HepG2 (cell line): ENCODE measurements around the gene MPIG6B. TPM values are rescaled to one million over a fixed set of nuclear protein-coding genes. Genes with fewer than 3 reads are reported as not detected.
A peak's percentile ranks its signal among the peaks of the same experiment; 100 is the strongest.

ENCODE experiments used
- AGO1 ChIP-seq: fragments of 200-400 bp; formaldehyde crosslinking; IDR thresholded peaks from 2 replicates; pipeline ENCODE4 v1.6.1; 2017; ENCODE audit warnings: mild to moderate bottlenecking, low read depth, low read length, moderate library complexity; ENCODE audit not compliant: poor library complexity, severe bottlenecking
- ARNT2 ChIP-seq: sonication (generic); formaldehyde crosslinking; IDR thresholded peaks from 2 replicates; pipeline ENCODE4 v1.8.0; 2022; ENCODE audit warnings: mild to moderate bottlenecking, low read depth, missing genetic modification reagents, moderate library complexity
- CBX1 ChIP-seq: IDR thresholded peaks from one replicate; pipeline ENCODE4 v1.6.1; 2016; ENCODE audit warnings: antibody characterized with exemption, low read depth
- EP300 ChIP-seq, 3 experiments: sonication (generic) in 1 of 3; formaldehyde crosslinking in 1 of 3; IDR thresholded peaks; 2 replicates each; pipeline versions ENCODE4 v1.5.1 to v1.6.1; 2011 to 2020; ENCODE audit warnings: low read depth in 2 of 3, low read length in 2 of 3, borderline replicate concordance in 1 of 3, improper control_type of control experiment in 1 of 3, mild to moderate bottlenecking in 1 of 3, missing genetic modification reagents in 1 of 3, moderate library complexity in 1 of 3
- FOXA1 ChIP-seq, 2 experiments: fragments of 450-650 bp in 1 of 2; sonication (generic) in 1 of 2; formaldehyde crosslinking in 1 of 2; IDR thresholded peaks; 2 replicates each; pipeline versions ENCODE4 v1.4.0 to v1.6.1; 2016 to 2020; ENCODE audit warnings: missing genetic modification reagents in 1 of 2
- FUBP1 ChIP-seq: sonication (generic); formaldehyde crosslinking; IDR thresholded peaks from 2 replicates; pipeline ENCODE4 v1.5.1; 2020; ENCODE audit warnings: missing genetic modification reagents, mild to moderate bottlenecking, borderline replicate concordance
- IRX3 ChIP-seq: sonication (generic); formaldehyde crosslinking; IDR thresholded peaks from 2 replicates; pipeline ENCODE4 v1.8.1; 2023; ENCODE audit warnings: mild to moderate bottlenecking, low read depth, missing genetic modification reagents, borderline replicate concordance
- KIAA2018 ChIP-seq: sonication (generic); formaldehyde crosslinking; IDR thresholded peaks from 2 replicates; pipeline ENCODE4 v1.5.0; 2020; ENCODE audit warnings: mild to moderate bottlenecking, missing genetic modification reagents, borderline replicate concordance
- NFATC3 ChIP-seq: sonication (generic); formaldehyde crosslinking; IDR thresholded peaks from 2 replicates; pipeline ENCODE4 v1.5.1; 2020; ENCODE audit warnings: mild to moderate bottlenecking, missing genetic modification reagents
- SCMH1 ChIP-seq: sonication (generic); formaldehyde crosslinking; IDR thresholded peaks from 2 replicates; pipeline ENCODE4 v1.9.0; 2021; ENCODE audit warnings: missing genetic modification reagents, mild to moderate bottlenecking, borderline replicate concordance
- ZNF274 ChIP-seq: sonication (generic); formaldehyde crosslinking; IDR thresholded peaks from 2 replicates; pipeline ENCODE4 v1.5.1; 2020; ENCODE audit warnings: mild to moderate bottlenecking, missing genetic modification reagents
- ZNF343 ChIP-seq: sonication (generic); formaldehyde crosslinking; IDR thresholded peaks from 2 replicates; pipeline ENCODE4 v1.4.0; 2020; ENCODE audit warnings: mild to moderate bottlenecking, missing genetic modification reagents
- ZNF572 ChIP-seq: sonication (generic); formaldehyde crosslinking; IDR thresholded peaks from 2 replicates; pipeline ENCODE4 v1.5.1; 2020; ENCODE audit warnings: mild to moderate bottlenecking, missing genetic modification reagents
- ZNF761 ChIP-seq: sonication (generic); formaldehyde crosslinking; conservative IDR thresholded peaks from 2 replicates; pipeline ENCODE4 v1.4.0; 2020; ENCODE audit warnings: mild to moderate bottlenecking, missing genetic modification reagents
- ZNF891 ChIP-seq: sonication (generic); formaldehyde crosslinking; IDR thresholded peaks from 2 replicates; pipeline ENCODE4 v1.5.0; 2020; ENCODE audit warnings: mild to moderate bottlenecking, missing genetic modification reagents
- ZSCAN5A ChIP-seq: sonication (generic); formaldehyde crosslinking; IDR thresholded peaks from 2 replicates; pipeline ENCODE4 v1.8.0; 2022; ENCODE audit warnings: mild to moderate bottlenecking, missing genetic modification reagents, borderline replicate concordance
- polyA plus RNA-seq, 8 experiments: library from polyadenylated mRNA; depleted of rRNA in 3 of 8; stranded (reverse) in 7 of 8; unstranded in 1 of 8; fragments of >200 nt; fragmentation: Illumina TruSeq in 4 of 8; extraction: Trizol in 4 of 8; gene quantifications; 2 replicates each; pipeline versions ENCODE4 v1.2.1 to v1.2.3, GENCODE V29; 2011 to 2016; ENCODE audit warnings: low read depth in 4 of 8, missing spikeins in 1 of 8, mixed read lengths in 1 of 8; ENCODE audit not compliant: insufficient read depth in 1 of 8
- total RNA-seq, 5 experiments: library from RNA; depleted of rRNA; stranded (reverse); fragments of >200 nt; fragmentation: Illumina TruSeq; extraction: Trizol; gene quantifications; 2 replicates each; pipeline ENCODE4 v1.2.3, GENCODE V29; 2016; ENCODE audit warnings: low read depth in 1 of 5

The MPIG6B gene
- total and polyA plus RNA-seq, 2 of the 13 experiments (the other 11 are each of a cell fraction or from before 2014, with no cell fraction given), result not detected

GRCh38 chr6:31729979-31730630 lies 6.9 kb downstream of the MPIG6B start (continued):
- TF ChIP-seq ZNF891 (CRISPR knock-in tag) (no peak), FUBP1 (CRISPR knock-in tag) (peak; percentile 74; the same call in 1 of the 2 replicates), AGO1 (peak; percentile 100), IRX3 (CRISPR knock-in tag) (peak; percentile 54; the same call in 1 of the 2 replicates), ZNF572 (CRISPR knock-in tag) (peak; percentile 93), EP300 (IDR thresholded peaks at IDR 0.05; ENCODE audit: low read depth in 2 of 2, low read length in 2 of 2) (no peak), EP300 (CRISPR knock-in tag; IDR thresholded peaks at IDR 0.05; ENCODE audit: borderline replicate concordance) (no peak), ARNT2 (CRISPR knock-in tag) (peak; percentile 78; the same call in 1 of the 2 replicates), FOXA1 (IDR thresholded peaks at IDR 0.05) (no peak), FOXA1 (CRISPR knock-in tag; IDR thresholded peaks at IDR 0.05) (no peak), SCMH1 (CRISPR knock-in tag) (no peak), CBX1 (peak; percentile 1), KIAA2018 (peak; percentile 36; the same call in 1 of the 2 replicates), ZNF761 (CRISPR knock-in tag) (0 out of 2 replicates have a peak, but pooled peaks have one; percentile 12), ZNF274 (CRISPR knock-in tag) (peak; percentile 69), NFATC3 (CRISPR knock-in tag) (0 out of 2 replicates have a peak, but pooled peaks have one; percentile 4), ZSCAN5A (CRISPR knock-in tag) (peak; percentile 79; the same call in 1 of the 2 replicates), ZNF343 (CRISPR knock-in tag) (peak; percentile 9; the same call in 1 of the 2 replicates)
